ENCODE results near the gene SPATA2.

SPATA2 gene

DNA sequence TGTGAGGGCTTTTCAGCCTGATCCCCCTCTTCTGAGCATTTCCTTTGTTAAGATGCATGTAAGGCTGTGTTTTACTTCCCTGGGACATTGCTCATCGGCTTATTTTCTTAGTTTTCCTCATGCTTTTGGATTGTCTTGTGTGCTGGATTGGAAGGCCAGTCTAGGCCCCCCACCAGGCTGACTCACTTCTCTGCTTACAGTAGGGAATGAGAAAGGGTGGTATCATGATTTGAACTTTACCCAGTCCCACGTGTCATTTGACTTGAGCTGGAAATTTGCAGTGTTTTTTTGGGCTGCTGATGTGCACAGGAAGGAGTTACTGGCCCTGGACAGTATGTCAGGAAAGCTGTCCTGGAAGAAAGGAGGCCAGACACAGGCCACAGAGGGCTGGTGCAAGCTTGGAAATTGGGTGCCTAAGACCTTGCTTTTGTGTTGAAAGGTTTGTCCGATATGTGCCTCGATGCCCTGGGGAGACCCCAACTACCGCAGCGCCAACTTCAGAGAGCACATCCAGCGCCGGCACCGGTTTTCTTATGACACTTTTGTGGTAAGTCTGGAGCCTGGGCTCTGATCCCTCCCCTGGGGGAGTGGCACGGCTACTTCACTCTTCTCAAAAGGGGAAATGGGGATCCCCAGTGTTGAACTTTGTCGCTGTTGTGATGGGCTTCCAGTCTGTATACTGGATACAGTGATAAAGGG is 33.6 kb upstream of the SPATA2 start:
- H3K27me3 ChIP-seq (replicated peaks; ENCODE audit: insufficient read depth, low read length), result no peaks in the 10 kb centered on the region
- no peak overlapping the region for H3K9ac ChIP-seq (ENCODE audit: low read length)
- H3F3A ChIP-seq (ENCODE audit: insufficient read depth, low read length), result no peaks in the 10 kb centered on the region
- no peak overlapping the region for H3K4me2 ChIP-seq (ENCODE audit: low read depth, low read length)
- no peak for DNase-seq
- H3K36me3 ChIP-seq (replicated peaks; ENCODE audit: insufficient read depth, low read length), result peaks cover 23% of the 10 kb centered on the region; the same call in 1 of the 2 replicates
- H3K9me2 ChIP-seq (replicated peaks; ENCODE audit: insufficient read depth, low read length), result no peaks in the 10 kb centered on the region
- peaks cover 27% of the 10 kb centered on the region for H3K79me2 ChIP-seq (ENCODE audit: low read length)
- no peaks in the 10 kb centered on the region for H3K4me1 ChIP-seq (ENCODE audit: low read length)
- TF ChIP-seq, protein P1, sequence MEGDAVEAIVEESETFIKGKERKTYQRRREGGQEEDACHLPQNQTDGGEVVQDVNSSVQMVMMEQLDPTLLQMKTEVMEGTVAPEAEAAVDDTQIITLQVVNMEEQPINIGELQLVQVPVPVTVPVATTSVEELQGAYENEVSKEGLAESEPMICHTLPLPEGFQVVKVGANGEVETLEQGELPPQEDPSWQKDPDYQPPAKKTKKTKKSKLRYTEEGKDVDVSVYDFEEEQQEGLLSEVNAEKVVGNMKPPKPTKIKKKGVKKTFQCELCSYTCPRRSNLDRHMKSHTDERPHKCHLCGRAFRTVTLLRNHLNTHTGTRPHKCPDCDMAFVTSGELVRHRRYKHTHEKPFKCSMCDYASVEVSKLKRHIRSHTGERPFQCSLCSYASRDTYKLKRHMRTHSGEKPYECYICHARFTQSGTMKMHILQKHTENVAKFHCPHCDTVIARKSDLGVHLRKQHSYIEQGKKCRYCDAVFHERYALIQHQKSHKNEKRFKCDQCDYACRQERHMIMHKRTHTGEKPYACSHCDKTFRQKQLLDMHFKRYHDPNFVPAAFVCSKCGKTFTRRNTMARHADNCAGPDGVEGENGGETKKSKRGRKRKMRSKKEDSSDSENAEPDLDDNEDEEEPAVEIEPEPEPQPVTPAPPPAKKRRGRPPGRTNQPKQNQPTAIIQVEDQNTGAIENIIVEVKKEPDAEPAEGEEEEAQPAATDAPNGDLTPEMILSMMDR (IDR thresholded peaks at IDR 0.05; ENCODE audit: low read length), result no peak
- no peak for TF ChIP-seq EZH2 (optimal IDR thresholded peaks at IDR 0.05; ENCODE audit: low read depth, low read length)
- TF ChIP-seq EZH2phosphoT487 (IDR thresholded peaks at IDR 0.05; ENCODE audit: low read length), result no peak
- H4K20me1 ChIP-seq (ENCODE audit: insufficient read depth, low read length), result no peaks in the 10 kb centered on the region
- no peaks in the 10 kb centered on the region for H3K9me3 ChIP-seq (replicated peaks; ENCODE audit: insufficient read depth, low read length)
- no peak overlapping the region for H3K4me3 ChIP-seq (ENCODE audit: low read length)
- no peak overlapping the region for H3K27ac ChIP-seq (ENCODE audit: low read length)
- no peak overlapping the region for H2AFZ ChIP-seq (ENCODE audit: low read length)

DNA sequence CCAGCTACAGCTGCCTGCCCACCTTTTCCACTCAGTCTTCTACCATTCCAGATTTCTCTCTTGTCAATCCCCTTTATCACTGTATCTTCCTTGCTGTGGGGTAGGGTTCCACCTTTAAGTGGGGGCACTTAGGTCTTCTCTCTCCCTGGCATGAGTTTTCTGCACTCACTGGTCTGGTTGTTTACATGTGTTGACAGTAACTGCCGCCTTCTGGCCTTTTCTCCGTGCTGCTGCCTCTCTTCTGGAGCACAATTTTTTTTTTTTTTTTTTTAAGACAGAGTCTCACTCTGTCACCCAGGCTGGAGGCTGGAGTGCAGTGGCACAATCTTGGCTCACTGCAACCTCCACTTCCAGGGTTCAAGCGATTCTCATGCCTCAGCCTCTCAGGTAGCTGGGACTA is 32.8 kb upstream of the SPATA2 start:
- Histone ChIP-seq H3K27ac (ENCODE audit: low read length) (no peak overlapping the region), H3K27me3 (replicated peaks; ENCODE audit: insufficient read depth, low read length) (no peaks in the 10 kb centered on the region), H3K4me1 (ENCODE audit: low read length) (no peaks in the 10 kb centered on the region), H3K36me3 (replicated peaks; ENCODE audit: insufficient read depth, low read length) (peaks cover 23% of the 10 kb centered on the region; the same call in 1 of the 2 replicates), H3K9me3 (replicated peaks; ENCODE audit: insufficient read depth, low read length) (no peaks in the 10 kb centered on the region), H3K79me2 (ENCODE audit: low read length) (peaks cover 31% of the 10 kb centered on the region), H3K9ac (ENCODE audit: low read length) (no peak overlapping the region), H3K4me3 (ENCODE audit: low read length) (no peak overlapping the region), H3K4me2 (ENCODE audit: low read depth, low read length) (no peak overlapping the region), H2AFZ (ENCODE audit: low read length) (no peak overlapping the region), H3F3A (ENCODE audit: insufficient read depth, low read length) (no peaks in the 10 kb centered on the region), H4K20me1 (ENCODE audit: insufficient read depth, low read length) (no peaks in the 10 kb centered on the region), H3K9me2 (replicated peaks; ENCODE audit: insufficient read depth, low read length) (no peaks in the 10 kb centered on the region)
- no peak for DNase-seq
- TF ChIP-seq EZH2 (optimal IDR thresholded peaks at IDR 0.05; ENCODE audit: low read depth, low read length), result no peak
- TF ChIP-seq, protein P1 (IDR thresholded peaks at IDR 0.05; ENCODE audit: low read length), result no peak
- TF ChIP-seq EZH2phosphoT487 (IDR thresholded peaks at IDR 0.05; ENCODE audit: low read length), result no peak

DNA sequence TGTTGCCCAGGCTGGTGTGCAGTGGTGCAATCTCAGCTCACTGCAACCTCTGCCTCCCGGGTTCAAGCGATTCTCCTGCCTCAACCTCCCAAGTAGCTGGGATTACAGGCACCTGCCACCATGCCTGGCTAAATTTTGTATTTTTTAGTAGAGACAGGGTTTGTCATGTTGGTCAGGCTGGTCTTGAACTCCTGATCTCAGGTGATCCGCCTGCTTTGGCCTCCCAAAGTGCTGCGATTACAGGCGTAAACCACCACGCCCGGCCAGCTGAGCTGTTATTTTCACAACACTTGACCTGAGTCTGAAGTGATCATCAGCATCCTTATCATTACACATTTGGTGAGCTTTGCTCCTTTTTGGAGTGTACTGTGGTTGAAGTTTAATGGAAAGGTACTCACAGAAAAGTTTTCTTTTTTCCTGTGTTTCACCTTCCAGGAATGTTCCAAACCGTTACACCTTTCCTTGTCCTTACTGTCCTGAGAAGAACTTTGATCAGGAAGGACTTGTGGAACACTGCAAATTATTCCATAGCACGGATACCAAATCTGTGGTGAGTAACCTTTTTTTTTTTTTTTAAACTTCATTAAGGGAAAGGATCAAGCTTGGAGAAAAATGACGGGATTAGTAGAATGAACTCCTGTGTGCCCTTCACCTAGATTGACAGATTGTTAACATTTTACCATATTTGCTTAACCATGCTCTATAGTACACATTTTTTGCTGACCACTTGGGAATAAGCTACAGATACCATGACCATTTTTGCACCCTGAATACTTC is 30.6 kb upstream of the SPATA2 start:
- Histone ChIP-seq H3K4me3 (ENCODE audit: low read length) (no peak overlapping the region), H2AFZ (ENCODE audit: low read length) (no peak overlapping the region), H3K4me2 (ENCODE audit: low read depth, low read length) (no peak overlapping the region), H3K79me2 (ENCODE audit: low read length) (peaks cover 54% of the 10 kb centered on the region), H3K9ac (ENCODE audit: low read length) (no peak overlapping the region), H3F3A (ENCODE audit: insufficient read depth, low read length) (no peaks in the 10 kb centered on the region), H3K4me1 (ENCODE audit: low read length) (no peaks in the 10 kb centered on the region), H3K27ac (ENCODE audit: low read length) (no peak overlapping the region), H3K27me3 (replicated peaks; ENCODE audit: insufficient read depth, low read length) (no peaks in the 10 kb centered on the region), H3K36me3 (replicated peaks; ENCODE audit: insufficient read depth, low read length) (peaks cover 23% of the 10 kb centered on the region), H4K20me1 (ENCODE audit: insufficient read depth, low read length) (no peaks in the 10 kb centered on the region; the same call in 1 of the 2 replicates), H3K9me3 (replicated peaks; ENCODE audit: insufficient read depth, low read length) (no peaks in the 10 kb centered on the region), H3K9me2 (replicated peaks; ENCODE audit: insufficient read depth, low read length) (no peaks in the 10 kb centered on the region)
- TF ChIP-seq, protein P1 (IDR thresholded peaks at IDR 0.05; ENCODE audit: low read length), result no peak
- TF ChIP-seq EZH2 (optimal IDR thresholded peaks at IDR 0.05; ENCODE audit: low read depth, low read length) (no peak), EZH2phosphoT487 (IDR thresholded peaks at IDR 0.05; ENCODE audit: low read length) (no peak)
- DNase-seq, result no peak
